Measurements from ENCODE around the gene CIAO2B.

CIAO2B gene

DNA sequence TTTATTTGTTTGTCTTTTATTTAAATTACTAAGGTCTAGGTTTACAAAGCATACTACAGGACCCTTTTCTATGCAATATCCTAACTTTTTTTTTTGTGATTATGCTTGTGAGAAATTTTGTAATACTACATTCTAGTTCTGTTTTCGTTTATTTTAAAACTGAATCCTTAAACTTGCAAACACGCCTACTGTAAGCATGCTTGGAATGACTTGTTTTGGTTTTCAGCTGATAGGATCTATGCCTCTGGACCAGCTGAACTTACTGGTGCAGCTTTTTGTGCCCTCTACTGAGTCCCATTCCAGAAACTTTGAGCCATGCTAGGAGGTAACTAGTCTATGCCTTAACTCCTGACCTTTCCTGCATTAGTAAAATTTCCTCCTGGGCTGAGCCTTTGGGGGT is 47.9 kb downstream of the CIAO2B start:
- DNase-seq (ENCODE audit: low read depth): no peak

- no peak for DNase-seq (ENCODE audit: low read depth)
These were observed 48.7 kb downstream of the CIAO2B start for GRCh38 chr16:66885491-66885890.

DNA sequence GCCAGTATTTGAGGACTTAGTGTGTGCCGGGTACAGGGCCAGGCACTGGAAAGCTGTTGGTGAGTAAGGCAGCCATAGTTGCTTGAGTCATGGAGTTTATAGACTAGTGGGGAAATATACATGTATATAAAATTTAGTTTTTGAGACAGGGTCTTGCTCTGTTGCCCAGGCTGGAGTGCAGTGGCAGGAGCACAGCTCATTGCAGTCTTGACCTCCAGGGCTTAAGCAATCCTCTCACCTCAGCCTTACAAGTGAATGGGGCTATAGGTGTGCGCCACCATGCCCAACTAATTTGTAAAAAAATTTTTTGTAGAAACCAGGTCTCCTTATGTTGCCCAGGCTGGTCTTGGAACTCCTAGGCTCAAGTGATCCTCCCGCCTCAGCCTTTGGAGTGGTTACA is 51.5 kb downstream of the CIAO2B start:
- no peak for DNase-seq (ENCODE audit: low read depth)

Measured in activated gamma-delta T cell treated with anti-CD3 and anti-CD28 coated beads, Interleukin-2, amount 50 U/mL, for 16 hours (primary cell).